GM20431 (cell line): Measurements from ENCODE around the gene NRIP3.

ENCODE experiments used
- in situ Hi-C: fragments of 300-500 bp; cut with MseI, MboI; formaldehyde crosslinking; loops from one replicate; pipeline ENCODE4 v1.15.0; 2020; ENCODE audit warnings: low sequenced_read_pairs; ENCODE audit not compliant: unreplicated experiment

Gene NRIP3

DNA sequence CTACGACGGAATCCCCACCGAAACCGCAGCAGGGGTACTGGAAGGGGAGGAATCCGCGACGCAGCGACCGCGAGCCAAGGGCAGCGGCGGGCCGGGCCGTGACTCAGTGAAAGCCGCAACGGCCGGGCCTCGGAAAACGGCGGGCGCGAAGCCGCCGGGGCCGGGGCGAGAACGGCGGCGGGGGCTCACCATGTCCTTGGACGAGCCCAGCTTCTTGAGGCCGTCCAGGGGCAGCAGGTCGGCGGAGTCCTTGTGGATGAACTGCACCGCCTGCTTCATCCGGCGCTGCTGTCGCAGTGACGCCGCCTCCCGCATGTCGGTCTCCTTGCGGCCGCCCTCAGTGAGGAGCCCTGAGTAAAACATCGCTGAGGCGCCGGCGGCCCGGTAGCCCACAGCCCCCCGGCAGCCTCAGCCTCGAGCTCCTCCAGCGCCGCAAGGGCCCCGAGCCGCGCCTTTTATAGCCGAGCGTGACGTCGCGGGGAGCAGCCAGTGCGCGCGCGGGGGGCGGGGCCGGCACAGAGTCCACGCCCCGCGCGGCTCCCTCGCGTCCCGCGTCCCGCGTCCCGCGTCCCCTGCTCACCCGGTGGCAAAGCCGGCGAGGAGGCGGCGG, at the start of gene NRIP3:
Gene NRIP3, minus strand, starts transcription at position 429 of the 610 bp plus-strand sequence. Its CDS starts 66 bp downstream, at position 363.
- in situ Hi-C loops = loop anchor here (25.0 kb wide), 1 partner anchor 509 kb away; no protein-coding TSS in a partner anchor

DNA sequence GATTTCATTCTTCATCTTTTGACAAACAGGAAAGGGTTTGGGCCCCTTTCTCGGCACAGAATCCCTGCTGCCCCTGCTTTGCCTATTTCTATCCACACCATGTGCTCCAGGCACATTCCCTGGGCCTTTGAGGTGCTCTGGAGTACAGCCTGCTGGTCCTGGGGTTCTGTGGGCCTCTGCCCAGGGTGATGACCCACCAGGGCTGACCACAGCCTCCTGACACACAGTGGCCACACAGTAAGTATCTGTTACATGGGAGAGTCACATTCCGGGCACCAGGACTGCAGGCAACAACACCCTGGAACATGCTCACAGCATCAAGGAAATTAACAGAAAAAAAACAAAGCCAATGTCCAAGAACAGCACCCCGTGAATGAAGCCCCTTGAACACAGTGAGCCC, 48.5 kb upstream of the NRIP3 start:
- in situ Hi-C loops = no loop called here

DNA sequence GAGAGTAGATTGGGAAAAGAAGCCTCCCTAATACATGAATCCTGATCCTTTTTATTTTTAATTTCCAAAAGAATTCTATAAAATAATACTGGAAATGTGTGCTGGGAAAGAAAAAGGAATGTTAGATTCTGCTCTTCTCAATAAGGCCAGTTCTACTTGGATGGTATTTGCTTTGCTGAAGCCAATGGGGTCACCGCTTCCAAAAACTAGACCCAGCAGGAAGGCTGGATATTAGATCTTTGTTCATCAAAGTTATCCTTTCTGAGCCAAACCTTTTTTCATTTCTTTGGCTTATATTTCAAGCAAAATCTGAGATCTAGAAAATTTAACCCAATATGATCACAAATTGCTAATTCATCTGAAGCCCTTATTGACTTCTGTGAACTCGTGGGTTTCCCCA, 46.2 kb upstream of the NRIP3 start:
- in situ Hi-C loops = no loop called here

DNA sequence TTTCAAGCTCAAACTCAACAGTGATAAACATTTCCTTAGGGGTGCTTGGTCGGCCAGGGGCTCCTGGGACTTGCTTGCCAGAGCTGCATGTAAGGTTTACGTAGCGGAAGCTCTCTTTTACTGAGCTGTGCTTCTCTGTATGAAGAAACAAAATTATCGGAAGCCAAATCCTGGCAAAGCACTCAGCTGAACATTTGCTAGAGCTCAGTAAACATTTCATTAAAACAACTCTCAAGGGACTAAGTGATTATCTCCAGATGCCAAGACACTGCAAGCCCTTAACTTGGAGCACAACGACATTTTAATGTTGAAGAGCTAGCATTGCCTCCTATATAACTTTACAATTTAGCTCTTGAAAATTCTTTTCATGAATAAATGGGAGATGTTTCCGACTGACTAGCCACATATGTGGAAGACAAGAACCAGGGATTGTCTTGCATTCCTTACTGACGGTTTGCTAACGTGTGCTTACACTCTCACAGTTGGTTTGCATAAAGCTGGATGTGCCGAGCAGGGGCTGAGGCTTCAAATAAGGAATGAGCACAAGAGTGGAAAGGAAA, 44.2 kb upstream of the NRIP3 start:
- in situ Hi-C loops = no loop called here

DNA sequence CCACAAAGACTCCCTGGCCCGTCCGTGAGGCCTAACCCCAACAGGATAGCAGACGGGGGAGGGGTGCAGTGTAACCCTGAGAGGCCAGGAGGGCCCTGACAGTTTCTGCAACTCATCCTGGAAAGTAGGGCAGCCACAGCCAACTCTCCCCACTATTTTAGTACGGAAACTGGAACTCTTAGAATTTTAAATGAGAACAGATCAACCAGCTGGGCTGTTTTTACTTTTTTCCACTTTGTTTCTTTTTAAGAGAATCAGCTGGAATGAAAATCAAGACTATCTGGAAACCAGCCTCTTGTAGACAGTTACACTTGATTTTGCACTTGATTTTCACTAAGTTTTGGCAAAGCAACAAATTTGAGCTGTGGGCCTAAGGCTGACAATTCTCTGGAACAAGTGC, 42.7 kb upstream of the NRIP3 start:
- in situ Hi-C loops = no loop called here

DNA sequence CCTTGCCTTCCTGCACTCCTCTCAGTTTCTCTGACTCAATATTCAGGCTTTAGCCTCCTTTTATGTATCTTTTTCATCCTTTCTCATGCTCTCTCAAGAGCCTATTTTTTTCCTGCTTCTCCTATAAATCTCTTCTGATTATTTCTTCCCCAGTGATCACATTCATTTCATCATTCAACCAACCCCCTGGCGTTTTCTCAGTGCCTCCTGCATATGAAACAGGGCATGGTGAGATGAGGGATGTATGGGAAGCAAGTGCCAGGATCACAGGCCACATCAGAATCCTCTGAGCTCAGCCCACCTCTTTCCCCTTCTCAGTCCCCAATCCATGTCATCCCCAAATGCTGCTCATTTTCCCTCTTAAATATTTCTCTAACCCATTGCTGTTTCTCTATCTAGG, 38.7 kb upstream of the NRIP3 start:
- in situ Hi-C loops = no loop called here

DNA sequence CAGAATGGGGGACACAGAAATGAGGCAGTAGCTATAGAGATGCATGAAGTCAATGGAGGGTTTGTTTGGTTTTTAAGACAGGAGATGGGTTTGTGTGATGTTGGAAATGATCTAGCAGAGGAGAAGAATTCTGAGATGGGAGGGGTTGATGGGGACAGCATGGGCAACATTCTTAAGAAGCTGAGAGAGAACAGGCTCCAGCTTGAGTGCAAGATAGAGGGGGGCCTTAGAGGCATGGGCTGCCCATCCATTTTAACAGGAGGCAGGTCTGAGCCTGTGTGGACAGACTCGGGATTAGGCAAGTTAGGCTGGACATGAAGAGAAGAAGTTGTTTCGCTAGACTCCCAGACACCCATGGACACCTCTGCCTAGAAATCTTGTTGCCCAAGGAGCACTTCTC, 37.9 kb upstream of the NRIP3 start:
- in situ Hi-C loops = no loop called here

DNA sequence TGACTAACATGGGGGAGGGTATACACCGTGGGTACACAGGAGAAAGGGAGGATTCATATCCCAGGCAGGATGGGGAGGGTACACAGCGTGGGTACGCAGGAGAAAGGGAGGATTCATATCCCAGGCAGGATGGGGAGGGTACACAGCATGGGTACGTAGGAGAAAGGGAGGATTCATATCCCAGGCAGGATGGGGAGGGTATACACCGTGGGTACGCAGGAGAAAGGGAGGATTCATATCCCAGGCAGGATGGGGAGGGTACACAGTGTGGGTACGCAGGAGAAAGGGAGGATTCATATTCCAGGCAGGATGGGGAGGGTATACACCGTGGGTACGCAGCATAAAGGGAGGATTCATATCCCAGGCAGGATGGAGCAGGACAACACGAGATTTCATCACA, 36.6 kb upstream of the NRIP3 start:
- in situ Hi-C loops = no loop called here

DNA sequence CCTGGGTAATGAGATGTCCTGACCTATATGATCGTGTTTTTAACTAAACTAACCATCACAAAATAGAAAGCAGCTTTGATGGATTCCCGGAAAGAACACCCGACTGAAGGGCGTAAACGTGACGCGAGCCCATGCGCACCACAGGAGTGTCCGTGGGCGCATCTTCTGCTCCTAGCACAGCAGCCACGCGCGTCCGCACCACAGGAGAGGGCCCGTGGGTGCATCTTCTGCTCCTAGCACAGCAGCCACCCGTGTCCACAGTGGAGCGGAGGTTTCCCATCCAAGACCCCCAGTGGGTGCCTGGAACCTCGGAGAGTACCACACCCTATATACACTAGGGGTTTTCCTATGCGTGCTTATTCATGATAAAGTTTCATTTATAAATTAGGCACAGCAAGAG, 36.1 kb upstream of the NRIP3 start:
- in situ Hi-C loops = no loop called here

DNA sequence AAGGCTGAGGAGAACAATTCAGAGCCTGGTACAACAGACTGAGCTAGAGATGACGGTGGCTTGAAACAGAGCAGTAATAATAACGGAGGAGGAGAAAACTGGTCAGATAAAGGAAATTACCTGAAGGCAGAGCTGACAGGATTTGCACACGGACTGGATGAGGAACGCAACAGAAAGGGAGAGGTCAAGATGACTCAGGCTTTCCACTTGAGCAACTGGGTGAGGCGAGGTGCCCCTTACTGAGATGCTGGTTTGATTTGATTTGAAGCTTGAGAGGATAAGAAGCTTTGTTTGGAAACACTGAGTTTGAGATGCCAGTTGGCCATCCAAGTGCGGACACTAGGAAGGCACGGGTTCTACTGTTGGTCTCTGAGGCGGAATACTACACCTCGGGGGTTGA, 35.4 kb upstream of the NRIP3 start:
- in situ Hi-C loops = no loop called here

DNA sequence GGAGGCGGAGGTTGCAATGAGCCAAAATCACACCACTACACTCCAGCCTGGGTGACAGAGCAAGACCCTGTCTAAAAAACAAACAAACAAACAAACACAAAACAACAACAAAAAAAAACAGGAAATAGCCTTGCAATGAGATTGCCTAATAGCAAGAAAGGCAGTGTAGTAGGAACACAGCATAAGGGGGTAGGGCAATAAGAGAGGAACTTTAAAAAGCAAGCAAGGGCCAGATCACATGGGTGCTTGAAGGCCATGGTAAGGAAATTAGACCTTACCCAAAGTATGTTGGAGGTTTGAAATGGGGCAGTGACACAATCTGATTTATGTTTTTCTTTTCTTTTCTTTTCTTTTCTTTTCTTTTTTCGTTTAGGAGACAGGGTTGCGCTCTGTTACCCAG, 34.7 kb upstream of the NRIP3 start:
- in situ Hi-C loops = no loop called here

DNA sequence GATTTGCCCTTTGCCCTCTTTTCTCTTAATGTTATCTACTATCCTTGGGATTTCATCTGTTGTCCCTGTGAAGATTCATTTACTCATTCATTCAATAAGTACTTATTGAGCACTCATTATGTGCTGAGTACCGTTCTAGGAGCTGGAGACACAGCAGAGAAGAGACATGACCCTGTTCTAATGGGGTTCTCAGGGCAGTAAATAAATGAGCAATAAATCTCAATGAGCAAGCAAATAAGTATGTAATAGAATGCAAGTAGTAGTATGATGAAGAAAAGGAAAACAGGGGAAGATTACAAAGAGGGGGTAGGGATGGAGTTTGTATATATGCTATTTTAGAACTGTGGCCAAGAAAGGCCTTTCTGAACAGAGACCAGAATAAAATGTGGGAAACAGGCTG, 34.2 kb upstream of the NRIP3 start:
- in situ Hi-C loops = no loop called here

DNA sequence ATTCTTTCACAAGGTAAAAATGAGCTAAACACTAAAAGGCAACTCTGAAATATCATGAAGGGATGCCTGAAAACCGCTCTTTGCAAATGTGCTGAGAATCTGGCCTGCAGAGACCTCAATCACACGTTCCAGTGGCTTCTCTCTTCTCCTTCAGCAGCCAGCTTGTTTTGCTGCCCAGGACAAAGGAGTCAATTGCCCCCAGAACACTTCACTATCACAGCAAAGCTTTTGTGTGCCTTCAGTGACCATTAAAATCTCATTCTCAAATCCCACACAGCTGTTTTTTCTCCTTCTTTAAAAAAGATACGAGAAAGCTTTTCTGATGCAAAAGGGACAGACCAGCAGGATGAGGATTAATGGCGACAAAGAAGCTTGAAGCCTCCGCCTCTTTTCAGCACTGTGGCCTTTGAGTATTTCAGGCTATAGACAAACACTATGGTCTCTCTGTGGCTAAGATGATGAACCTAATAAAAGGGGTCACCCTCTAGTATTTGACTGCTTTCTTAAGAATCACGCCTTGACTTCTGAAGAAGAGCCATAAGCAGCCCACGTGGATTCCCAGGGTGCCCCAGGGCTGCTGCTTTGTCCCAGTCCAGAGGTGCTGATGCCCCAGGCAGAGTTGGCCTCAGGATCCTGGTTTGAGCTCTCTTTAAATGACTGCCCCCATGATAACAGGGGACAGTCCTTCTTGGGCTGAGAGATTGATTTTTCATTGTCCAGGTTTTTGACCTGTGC, 33.4 kb upstream of the NRIP3 start:
- in situ Hi-C loops = no loop called here

DNA sequence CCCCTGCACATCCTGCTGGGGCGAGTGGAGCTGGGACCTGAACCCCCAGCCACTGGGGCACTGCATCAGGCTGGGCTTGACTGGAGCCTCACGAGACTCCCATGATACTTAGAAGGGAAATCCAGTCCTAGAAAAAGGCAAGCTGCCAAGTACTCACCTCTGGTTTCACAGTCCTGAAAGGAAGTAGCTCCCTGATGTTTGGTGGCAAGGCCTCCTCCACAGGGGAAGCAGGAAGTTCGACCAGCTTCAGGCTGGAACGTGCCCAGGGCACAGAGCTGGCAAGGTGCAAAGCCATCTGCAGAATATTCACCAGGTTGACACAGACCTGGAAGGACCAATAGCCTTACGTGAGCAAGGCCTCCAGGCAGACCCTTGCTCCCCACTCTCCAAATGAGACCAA, 26.8 kb upstream of the NRIP3 start:
- in situ Hi-C loops = no loop called here

DNA sequence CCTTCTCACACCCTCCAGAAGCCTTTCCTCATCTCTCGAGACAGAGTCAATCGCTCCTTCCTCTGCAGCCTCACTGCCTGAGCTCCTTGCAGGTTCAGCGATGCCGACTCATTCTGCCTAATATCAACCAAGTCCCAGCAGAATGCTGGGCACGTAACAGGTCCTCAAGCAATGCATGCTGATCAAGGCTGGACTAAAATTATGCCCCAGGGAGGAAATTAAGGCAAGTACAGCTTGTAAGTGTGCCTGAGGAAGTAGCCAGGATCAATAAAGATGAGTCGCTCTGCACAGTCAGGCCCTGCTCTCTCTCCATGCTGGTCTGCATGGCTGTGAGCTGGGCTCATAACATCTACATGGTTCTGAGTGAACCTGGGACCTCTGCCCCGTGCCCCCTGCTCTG, 25.6 kb upstream of the NRIP3 start:
- in situ Hi-C loops = no loop called here

DNA sequence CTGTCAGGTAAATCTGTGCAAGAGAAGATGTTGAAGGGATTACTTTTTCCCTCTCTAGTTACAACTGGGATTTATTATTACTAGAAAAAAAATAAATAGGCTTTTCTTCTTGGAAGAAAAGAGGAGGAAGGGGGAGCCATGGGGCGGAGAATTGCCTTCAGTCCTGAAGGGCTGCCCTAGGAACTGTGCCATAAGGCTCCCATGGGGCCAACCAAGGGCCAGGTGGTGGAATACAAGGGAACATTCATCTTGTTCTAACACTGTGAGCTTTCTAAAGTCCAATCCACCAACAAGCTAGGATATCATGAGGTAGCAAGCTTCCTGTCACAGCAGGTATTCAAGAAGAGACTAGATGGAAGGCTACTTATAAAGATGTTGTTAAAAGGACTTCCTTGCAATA, 24.8 kb upstream of the NRIP3 start:
- in situ Hi-C loops = no loop called here

DNA sequence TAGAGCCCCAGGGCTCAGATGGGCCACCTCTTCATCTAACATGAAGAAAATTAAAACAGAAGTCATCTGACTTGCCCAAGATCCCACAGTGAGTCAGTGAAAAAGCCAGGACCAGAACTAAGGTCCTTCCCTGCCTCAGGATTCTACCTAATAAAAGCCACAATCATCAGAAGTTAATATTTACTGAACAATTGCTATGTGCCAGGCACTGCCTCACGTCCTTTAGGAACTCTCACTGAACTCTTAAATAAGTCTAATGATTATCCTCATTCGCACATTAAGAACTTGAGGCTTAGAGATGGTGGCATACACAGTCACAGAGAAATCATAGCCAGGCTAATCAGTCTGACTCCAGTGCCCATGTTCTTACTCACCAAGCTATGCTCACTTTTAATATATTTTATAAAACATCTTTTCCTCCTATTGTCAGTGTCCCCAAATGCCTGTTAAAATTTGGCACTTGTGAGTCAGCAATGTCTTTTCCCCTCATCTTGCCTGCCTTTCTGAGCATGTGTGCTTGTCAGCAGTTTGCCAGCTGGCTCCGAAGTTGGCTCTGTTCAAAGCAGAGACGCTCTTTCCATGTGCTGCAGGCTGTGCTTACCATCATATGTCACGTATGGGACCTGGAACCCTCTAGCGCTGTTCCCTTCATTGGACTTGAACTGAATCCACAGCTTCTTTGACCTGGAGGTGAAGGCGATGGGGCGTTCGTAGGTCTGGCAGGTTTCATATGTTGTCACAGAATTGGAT, 21.5 kb upstream of the NRIP3 start:
- in situ Hi-C loops = no loop called here

DNA sequence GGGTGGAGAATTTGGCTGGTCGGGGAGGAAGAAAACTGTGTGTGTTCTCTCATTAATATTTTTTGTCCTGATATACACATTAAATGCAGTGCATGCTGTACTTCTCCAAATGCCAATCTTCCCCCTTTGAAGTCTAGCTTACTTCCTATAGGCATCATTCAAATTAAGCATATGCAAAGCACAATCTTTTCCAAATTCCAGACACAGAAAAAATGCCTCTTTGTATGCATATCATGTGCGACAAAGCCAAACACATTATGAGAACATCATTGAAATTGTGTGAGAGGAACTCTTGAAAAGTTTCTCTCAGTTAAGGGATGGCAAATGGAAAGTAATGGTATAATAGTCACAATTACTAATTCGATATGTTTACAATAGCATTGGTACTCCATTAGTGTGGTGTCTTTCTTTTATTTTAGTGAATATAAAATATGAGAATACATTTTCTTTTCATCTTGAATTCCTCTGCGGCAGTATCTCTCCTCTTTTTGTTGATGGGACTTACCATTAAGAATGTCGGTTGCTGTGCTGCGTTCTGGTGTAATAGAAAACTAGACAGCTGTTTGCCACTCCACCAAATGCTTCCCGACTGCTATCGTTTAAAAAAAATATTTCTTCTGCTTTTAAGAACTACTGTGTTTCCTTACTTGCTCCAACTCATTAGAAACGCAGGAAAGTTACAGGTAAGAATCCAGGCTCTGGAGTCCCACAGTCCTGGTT, 19.3 kb upstream of the NRIP3 start:
- in situ Hi-C loops = loop anchor here (25.0 kb wide), 1 partner anchor 489 kb away; no protein-coding TSS in a partner anchor

DNA sequence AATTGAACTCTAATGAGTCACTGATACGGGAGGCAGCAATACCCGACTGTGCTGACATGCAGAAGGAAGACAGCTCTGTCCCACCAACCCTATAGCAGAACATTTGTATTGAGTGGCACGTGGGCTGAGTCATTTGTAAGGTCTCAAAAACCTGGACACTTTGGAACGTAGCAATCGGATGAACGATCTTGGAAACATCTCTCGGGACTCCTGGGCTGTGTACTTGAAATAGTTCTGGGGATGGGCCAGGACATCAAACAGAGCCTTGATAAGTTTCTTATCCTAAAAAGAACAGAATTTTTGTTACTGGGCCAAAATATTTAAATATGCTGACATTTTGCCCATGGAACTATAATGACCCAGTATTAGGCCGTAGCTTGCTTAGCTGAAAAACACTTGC, 17.1 kb upstream of the NRIP3 start:
- in situ Hi-C loops = loop anchor here (25.0 kb wide), 1 partner anchor 491 kb away; no protein-coding TSS in a partner anchor

DNA sequence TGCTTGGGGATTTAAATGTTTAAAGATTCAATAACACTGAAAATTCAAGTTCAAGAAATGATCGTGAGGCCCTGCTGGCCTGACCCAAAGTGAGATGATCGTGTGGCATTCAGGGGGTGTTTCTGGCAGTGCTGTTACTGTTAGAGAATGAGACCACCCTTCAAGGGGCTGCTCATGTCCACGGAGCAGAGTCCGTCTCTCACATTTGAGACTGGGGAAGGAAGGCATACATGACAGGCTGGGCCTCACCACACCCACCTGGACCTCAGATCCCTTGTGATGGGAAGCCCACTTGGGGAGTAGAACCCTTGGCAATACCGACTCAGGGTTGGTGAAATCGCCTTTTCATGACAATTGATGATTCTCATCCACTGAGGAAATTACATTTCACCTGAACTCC, 16.1 kb upstream of the NRIP3 start:
- in situ Hi-C loops = loop anchor here (10.0 to 25.0 kb wide), 2 partner anchors 115 to 492 kb away; no protein-coding TSS in a partner anchor
